Esophagus muscularis mucosa (tissue), 3 donors: ENCODE measurements around the gene AKR1E2.

Experiments used
- CTCF ChIP-seq, 3 experiments: fragments of 200-600 bp in 2 of 3; fragments of 450-650 bp in 1 of 3; sonication (generic) in 2 of 3; IDR thresholded peaks; one replicate each; pipeline ENCODE4 v1.5.1; 2017 to 2019; ENCODE audit warnings: antibody characterized with exemption in 3 of 3, mild to moderate bottlenecking in 2 of 3, moderate library complexity in 1 of 3
- EP300 ChIP-seq: sonication (generic); formaldehyde crosslinking; IDR thresholded peaks from one replicate; pipeline ENCODE4 v1.6.1; 2017; ENCODE audit warnings: antibody characterized with exemption

- TF ChIP-seq CTCF (IDR thresholded peaks at IDR 0.05) (no peak), EP300 (no peak)
Observed at GRCh38 chr10:4786043-4786839, 39.8 kb upstream of the AKR1E2 start.
